Spleen (tissue), 7 donors: ENCODE data around the gene HMGB2.

Source experiments
- CTCF ChIP-seq, 11 experiments: fragments of 200-600 bp in 7 of 11; fragments of 450-650 bp in 4 of 11; sonication (generic) in 4 of 11; IDR thresholded peaks in 8 of 11; conservative IDR thresholded peaks in 3 of 11; 1 replicate in 7 of 11; 2 replicates in 4 of 11; pipeline versions ENCODE4 v1.4.0 to v1.8.0; 2016 to 2021; ENCODE audit warnings: antibody characterized with exemption in 11 of 11, inconsistent platforms in 4 of 11, mild to moderate bottlenecking in 1 of 11
- POLR2A ChIP-seq, 3 donors: fragments of 450-650 bp; IDR thresholded peaks; one replicate each; pipeline ENCODE4 v1.5.1; 2017; ENCODE audit warnings: antibody characterized with exemption in 3 of 3, mild to moderate bottlenecking in 1 of 3
- donor health status: DM: no; HTN: no; CAD: no; lungs with moderate emphysema.
- donor health status: DM: no; HTN: no; CAD: no.
- donor health status: DM: no; HTN: no; CAD: no.

DNA sequence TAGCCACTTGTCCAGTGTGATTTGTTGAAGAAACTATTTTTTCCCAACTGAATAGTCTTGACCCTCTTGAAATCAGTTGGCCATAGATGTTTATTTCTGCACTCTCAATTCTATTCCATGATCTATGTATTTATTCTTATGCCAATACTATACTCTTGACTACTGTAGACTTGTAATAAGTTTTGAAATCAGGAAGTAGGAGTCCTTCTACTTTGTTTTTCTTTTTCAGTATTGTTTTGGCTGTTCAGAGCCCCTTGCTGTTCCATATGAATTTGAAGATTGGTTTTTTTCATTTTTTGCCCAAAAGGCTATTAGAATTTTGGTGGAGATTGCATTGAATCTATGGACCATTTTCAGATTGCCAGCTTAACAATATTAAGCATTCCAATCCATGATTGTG, 46.8 kb upstream of the HMGB2 start:
- TF ChIP-seq POLR2A (IDR thresholded peaks at IDR 0.05): no peak
- TF ChIP-seq CTCF (IDR thresholded peaks at IDR 0.05 in 8 of 11, conservative IDR thresholded peaks at IDR 0.05 in 3 of 11): no peak
